ENCODE measurements around the gene TTC3.
"Not testable (repeated sequence)": the region's sequence is repeated elsewhere in the genome, so short reads cannot be mapped to it uniquely, and the experiment has no call there.

Gene TTC3, protein sequence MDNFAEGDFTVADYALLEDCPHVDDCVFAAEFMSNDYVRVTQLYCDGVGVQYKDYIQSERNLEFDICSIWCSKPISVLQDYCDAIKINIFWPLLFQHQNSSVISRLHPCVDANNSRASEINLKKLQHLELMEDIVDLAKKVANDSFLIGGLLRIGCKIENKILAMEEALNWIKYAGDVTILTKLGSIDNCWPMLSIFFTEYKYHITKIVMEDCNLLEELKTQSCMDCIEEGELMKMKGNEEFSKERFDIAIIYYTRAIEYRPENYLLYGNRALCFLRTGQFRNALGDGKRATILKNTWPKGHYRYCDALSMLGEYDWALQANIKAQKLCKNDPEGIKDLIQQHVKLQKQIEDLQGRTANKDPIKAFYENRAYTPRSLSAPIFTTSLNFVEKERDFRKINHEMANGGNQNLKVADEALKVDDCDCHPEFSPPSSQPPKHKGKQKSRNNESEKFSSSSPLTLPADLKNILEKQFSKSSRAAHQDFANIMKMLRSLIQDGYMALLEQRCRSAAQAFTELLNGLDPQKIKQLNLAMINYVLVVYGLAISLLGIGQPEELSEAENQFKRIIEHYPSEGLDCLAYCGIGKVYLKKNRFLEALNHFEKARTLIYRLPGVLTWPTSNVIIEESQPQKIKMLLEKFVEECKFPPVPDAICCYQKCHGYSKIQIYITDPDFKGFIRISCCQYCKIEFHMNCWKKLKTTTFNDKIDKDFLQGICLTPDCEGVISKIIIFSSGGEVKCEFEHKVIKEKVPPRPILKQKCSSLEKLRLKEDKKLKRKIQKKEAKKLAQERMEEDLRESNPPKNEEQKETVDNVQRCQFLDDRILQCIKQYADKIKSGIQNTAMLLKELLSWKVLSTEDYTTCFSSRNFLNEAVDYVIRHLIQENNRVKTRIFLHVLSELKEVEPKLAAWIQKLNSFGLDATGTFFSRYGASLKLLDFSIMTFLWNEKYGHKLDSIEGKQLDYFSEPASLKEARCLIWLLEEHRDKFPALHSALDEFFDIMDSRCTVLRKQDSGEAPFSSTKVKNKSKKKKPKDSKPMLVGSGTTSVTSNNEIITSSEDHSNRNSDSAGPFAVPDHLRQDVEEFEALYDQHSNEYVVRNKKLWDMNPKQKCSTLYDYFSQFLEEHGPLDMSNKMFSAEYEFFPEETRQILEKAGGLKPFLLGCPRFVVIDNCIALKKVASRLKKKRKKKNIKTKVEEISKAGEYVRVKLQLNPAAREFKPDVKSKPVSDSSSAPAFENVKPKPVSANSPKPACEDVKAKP (N-terminal part only)

DNA sequence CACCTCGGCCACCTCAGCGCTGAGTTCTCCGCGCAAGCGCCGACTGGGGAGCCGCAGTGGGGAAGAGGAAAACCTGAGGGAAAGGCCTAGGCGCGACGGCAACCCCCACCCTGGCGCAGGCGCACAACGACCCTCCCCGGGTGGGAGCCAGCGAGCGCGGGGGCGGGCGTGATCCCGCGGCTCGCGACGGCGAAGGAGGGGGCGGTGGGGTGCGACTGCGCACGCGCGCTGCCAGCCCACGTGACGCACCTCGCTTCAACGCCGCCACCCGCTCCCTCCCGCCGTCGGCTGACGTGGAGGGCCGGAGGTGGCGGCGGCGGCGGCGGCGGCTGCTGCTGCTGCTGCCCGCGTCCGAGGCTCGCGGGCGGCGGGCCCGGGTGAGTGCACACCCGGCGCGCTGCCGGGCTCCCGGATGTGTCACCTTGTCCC, at the start of gene TTC3, which contains the start of gene PIGP:
Gene TTC3, plus strand, starts transcription at position 267 of the 429 bp plus-strand sequence. CDS start 14,004 bp downstream, outside the sequence.
Gene PIGP, minus strand, starts transcription at position 84 of the 429 bp plus-strand sequence. CDS start 556 bp downstream, outside the sequence.
- DNase-seq (ENCODE audit: low read depth) = peak; percentile 94

DNA sequence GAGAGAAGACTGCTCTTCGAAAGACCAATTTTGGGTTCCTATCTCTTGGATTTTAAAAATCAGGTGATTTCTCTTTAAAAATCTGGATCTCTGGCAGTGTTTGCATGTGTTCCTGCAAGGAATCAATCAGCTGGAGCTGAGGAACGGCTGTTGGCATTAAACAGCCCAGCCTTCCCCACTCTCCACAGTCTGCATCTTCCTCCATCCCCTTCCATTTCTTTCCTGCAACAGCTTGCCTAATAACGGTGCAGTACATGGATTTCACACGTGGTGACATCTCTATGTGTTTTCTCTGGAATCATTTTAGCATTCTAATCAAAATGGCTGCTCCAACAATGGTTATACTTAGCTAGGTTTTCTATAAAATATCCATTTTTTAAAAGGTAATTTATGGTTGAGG, 46.6 kb upstream of the TTC3 start:
- no peak for DNase-seq (ENCODE audit: low read depth)

DNA sequence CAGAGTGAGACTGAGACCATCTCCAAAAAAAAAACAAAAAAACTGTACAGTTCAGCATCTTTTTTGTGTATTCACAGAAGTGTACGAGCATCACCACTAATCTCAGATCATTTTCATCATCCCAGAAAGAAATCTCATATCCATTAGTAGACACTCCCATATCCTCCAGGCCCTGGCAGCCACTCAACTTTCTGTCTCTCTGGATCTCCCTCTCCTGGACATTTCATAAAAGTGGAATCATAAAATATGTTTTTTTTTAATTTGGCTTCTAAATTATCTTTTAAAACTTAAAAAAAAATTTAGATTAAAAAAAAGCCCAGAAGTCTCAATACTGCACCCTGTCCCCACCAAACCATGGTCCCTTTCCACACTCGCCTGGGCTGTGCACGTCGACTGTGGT, 44.5 kb upstream of the TTC3 start:
- no peak for DNase-seq (ENCODE audit: low read depth)

DNA sequence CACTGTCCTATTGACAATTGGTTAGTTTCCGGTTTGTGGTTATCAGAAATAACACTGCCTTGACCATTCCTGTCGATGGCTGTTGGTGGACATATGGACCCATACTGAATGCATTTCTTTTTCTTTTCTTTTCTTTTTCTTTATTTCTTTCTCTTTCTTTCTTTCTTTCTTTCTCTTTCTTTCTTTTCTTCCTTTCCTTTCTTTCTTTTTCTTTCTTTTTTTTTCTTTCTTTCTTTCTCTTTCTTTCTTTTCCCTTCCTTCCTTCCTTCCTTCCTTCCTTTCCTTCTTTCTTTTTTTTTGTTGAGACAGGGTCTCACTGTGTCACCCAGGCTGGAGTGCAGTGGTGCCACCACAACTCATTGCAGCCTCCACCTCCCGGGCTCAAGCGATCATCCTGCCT, 42.2 kb upstream of the TTC3 start:
- no peak for DNase-seq (ENCODE audit: low read depth)

DNA sequence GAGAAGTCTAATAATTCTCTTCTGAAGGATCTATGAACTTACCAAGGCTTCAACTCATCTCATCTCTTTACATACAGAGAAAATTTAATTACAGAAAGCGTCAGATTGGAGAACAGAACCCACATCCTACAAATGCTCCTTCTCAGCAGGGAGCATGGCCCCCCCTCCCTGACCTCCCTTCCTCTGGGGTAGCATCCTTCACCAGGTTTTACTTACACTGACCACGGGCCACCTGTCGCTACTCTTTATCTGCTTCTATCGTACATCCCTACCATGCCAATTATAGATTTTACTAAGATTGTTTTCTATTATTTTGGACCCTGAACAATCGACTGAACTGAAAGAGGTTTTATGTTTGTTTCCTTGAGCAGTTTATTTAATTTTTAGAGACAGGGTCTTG, 40.8 kb upstream of the TTC3 start:
- DNase-seq (ENCODE audit: low read depth) = no peak

DNA sequence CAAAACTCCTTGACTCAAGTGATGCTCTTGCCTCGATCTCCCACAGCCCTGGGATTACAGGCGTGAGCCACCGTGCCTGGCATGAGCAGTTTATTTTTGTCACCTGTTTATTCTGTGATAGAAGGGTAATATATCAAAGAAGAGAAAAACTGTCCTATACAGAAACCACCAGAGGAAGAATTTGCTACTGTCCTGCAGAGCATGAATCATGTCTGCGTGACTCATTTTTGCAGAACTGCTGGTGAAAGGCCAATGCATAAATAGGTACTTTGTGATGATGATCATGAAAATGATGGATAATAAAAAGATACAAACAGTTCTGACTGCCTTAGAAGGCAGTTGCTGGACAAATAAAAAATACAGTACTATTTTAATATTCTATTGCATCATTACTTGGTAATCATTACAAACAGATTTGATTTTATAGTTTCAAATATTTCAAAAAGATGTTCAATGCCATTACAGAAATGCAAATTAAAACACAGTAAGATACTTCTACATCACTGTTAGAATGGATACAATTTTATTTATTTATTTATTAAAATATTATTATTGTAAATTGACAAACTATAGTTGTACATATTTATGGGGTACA, 40.1 kb upstream of the TTC3 start:
- no peak for DNase-seq (ENCODE audit: low read depth)

DNA sequence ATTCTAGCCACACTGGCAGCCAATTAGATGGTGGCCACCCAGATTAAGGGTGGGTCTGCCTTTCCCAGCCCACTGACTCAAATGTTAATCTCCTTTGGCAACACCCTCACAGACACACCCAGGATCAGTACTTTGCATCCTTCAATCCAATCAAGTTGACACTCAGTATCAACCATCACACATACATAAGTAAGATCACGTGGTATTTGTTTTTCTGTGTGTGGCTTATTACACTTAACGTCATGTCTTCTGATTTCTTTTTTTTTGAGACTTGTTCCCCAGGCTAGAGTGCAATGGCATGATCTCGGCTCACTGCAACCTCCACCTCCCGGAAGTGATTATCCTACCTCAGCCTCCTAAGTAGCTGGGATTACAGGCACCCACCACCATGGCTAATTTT, 38.7 kb upstream of the TTC3 start:
- not testable (repeated sequence) for DNase-seq (ENCODE audit: low read depth)

DNA sequence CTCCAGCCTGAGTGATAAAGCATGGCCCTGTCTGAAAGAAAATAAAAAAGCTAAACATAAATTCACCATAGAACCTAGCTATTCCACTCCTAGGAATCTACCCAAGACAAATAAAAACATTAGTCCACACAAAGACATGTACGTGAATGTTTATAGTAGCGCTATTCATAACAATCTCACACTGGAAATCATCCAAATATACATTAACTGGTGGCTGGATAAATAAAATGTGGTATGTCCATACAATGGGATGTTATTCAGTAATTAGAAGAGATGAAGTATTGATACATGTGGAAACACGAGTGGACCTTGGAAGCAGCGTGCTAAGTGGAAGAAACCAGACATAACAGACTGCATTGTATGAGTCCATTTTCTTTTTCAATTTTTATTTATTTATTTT, 36.9 kb upstream of the TTC3 start:
- no peak for DNase-seq (ENCODE audit: low read depth)

DNA sequence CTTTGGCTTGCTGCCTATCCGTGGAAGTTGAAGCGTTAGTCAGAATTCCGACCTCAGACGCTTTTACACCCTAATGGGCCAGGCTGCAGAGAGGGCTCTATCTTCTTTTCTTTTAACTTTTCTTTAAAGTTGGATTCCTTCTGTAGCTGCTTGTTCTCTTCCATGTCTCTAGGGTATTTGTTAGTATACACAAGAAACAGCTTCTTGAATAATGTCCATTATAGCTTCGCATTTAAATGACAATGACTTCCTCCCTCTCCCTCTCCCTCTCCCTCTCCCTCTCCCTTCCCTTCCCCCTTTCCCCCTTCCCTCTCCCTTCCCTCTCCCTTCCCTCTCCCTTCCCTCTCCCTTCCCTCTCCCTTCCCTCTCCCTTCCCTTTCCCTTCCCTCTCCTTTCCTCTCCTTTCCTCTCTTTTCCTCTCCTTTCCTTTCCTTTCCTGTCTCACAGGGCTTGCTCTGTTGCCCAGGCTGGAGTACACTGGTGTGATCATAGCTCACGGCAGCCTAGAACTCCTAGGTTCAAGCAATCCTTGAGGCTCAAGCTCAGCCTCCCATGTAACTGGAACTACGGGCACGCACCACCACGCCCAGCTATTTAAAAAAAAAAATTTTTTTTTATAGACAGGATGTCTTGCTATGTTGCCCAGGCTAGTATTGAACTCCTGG, 33.5 kb upstream of the TTC3 start:
- no peak for DNase-seq (ENCODE audit: low read depth)

DNA sequence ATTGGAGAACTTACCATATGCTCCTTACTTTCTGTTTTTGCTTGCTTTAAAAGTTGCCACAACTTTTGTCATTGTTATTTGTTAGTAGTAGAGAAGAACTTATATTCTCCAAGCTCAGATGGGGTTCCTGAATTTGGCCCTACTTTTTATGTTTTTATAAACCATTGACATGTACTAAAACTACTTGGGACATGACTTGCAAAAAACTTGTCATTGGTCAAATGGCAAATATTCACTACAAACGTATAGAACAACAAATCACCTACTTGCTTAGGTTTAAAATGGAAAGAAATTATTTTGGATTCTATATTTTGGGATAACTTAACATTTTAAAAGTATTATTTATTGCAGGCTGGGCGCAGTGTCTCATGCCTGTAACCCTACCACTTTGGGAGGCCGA, 32.8 kb upstream of the TTC3 start:
- DNase-seq (ENCODE audit: low read depth) = no peak

DNA sequence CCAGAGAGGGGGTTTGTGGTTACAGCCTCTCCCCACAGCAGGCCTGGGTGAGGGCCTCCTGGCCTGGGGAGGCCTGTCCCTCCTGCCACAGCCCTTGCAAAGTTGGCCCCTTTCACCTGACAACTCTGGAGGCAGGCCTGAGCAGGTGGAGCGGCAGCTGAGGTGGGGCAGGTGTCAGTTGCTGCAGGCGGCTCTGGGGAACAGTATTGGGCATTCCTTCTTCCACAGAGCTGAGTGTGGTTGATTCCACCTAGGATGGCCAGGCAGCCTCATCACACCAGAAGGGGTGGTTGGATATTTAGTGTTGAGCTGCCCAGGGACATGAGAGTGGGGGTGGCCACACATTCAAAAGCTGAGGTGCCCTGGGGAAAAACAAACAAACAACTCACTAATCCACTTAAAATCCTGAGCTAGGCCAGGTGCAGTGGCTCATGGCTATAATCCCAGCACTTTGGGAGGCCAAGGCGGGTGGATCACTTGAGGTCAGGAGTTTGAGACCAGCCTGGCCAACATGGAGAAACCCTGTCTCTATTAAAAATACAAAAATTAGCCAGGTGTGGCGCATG, 31.3 kb upstream of the TTC3 start:
- DNase-seq (ENCODE audit: low read depth) = no peak

DNA sequence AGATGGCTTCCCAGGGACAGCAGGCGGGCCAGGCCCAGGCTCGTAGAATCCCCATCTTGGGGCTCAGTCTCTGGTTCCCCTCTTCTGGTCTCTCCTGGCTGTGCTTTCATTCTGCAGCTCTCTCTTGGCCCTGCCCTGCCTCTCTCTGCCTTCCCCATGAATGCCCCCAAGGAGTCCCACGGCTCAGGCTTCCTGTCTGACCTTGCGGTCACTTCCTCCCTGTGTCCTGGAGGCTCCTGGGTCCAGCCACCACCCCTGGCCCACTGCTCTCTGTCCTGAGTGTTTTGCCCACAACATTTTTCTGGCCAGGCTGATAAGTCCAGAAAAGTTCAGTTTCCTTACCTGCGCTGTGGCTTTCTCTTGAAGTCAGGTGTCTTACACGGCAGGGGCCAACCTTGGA, 29.2 kb upstream of the TTC3 start:
- no peak for DNase-seq (ENCODE audit: low read depth)

DNA sequence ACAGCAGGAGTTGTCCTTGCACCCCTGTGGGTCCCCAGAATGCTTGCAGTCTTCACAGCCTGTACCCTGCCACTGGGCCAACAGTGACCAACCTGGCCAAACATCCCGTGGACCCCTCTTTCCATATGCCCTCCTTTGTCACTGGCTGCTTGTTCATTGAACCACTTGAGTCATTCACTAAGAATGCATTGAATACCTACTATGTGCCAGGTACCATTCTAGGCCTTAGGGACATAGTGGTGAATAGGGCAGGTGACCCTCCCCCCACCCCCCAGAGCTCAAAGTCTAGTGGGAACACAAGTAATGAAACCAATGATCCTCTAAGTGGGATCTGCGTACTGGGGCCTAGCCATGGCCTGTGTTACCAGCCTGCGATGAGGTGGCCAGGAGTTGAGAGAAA, 28.4 kb upstream of the TTC3 start:
- DNase-seq (ENCODE audit: low read depth) = no peak

DNA sequence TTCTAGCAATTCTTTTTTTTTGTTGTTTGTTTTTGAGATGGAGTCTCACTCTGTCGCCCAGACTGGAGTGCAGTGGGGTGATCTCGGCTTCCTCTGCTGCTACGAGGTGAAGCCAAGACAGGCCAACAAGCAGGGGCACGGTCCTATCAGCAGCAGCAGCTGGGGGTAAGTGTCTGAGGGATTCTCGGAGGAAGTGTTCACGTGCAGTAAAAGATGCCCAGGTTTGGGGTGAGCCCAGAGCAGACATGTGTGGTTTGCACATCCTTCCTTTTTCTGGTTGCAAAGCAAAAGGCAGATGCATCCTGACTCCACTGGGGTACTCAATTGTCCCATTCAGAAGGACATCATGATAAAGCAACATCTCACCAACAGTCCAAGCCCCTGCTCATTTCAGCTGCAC, 27.9 kb upstream of the TTC3 start:
- no peak for DNase-seq (ENCODE audit: low read depth)

DNA sequence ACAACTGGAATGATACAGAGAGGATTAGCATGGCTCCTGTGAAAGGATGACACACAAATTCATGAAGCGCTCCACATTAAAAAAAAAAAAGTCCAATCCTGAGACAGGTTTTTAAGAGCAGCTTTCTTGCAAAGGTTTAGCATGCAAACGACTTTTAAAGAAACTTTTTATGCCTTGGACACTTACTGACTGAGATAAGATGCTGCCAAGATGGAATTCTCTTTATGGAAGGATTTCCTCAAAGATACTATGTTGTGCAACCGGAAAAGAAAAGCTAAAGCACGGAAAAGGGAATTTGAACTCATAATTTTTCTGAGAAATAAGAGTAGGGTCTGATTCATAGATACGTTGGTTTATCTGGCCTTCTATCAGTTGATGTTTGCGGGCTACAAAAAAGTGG, 27.5 kb upstream of the TTC3 start:
- no peak for DNase-seq (ENCODE audit: low read depth)

DNA sequence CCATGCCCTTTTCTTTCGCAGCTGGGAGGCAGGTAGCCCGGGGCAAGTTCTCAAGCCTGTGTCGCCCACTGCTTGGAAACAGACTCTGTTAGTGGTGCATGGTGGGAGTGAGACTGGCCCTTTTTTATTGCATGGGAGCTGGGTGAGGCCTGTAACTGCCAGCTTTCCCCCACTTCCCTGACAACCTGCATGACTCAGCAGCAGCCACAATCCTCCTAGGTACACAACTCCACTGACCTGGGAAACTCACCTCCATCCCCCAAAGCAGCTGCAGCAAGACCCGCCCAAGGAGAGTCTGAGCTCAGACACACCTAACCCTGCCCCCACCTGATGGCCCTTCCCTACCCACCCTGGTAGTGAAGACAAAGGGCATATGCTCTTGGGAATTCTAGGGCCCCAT, 26.0 kb upstream of the TTC3 start:
- DNase-seq (ENCODE audit: low read depth) = no peak

DNA sequence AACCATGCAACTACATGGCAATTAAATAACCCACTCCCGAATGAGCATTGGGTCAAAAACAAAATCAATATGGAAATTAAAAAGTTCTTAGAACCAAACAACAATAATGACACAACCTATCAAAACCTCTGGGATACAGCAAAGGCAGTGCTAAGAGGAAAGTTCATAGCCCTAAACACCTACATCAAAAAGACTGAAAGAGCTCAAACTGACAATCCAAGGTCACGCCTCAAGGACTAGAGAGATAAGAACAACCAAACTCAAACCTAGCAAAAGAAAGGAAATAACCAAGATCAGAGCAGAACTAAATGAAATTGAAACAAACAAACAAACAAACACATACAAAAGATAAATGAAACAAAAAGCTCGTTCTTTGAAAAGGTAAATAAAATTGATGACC, 23.3 kb upstream of the TTC3 start:
- not testable (repeated sequence) for DNase-seq (ENCODE audit: low read depth)

DNA sequence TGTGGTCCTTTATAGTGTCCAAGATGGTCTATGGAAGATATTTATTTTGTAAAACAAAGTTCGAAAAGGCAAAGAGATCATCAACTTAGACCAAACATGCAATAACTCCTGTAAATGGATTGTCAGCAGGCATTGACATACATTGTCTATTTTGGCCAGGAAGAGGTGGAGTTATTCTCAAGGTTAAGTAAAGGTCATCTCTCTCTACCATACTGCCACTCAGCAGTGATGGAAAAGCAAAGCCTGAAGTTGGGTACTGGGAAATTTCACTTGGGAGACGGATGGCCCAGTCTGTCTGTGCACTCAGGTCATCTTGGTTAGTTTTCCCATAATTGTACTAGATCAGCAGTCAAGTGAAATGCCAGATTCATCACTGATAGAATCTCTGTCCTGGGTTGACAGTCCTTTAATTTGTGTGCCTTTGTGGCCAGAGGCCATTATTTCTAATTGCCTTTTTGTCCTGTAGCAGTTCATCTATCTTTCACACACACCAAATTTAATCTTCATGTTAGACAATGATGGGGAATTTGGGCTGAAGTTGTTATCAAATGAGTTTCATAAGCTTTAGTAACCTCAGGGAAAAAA, 17.7 kb upstream of the TTC3 start:
- DNase-seq (ENCODE audit: low read depth) = no peak

DNA sequence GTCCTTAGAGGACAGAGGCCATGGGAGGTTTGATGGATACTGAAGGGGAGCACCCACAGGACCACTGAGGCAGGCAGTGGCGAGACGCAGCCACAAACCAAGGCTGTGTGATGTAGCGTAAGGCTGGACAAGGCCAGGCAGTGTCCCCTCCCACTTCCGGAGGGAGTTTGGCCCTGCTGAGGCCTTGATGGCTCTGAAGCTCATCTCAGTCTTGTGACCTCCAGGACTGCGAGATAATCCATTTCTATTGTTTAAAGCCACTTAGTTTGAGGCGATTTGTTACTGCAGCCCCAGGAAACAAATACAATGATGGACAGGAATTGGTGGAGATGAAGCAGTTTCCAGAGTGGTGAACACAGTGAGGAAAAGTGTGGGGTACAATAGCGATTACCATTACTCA, 15.4 kb upstream of the TTC3 start:
- no peak for DNase-seq (ENCODE audit: low read depth)

DNA sequence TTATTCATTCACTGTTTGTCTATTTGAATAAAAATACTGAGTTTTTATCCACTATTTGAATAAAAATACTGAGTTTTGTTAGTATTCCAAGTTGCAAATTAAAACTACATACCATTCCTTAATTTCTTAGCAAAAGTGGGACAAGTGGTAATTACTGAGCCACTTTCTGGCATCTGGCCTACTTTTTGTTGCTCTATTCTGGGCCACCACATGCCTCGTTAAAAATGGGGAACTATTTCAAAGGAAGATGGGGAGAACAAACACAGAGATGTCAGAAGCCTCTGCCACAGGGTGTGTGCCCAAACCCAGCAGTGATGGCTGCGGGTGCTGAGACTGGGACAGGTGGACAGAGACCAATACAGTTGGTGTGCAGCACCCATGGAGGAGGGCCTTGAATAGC, 14.8 kb upstream of the TTC3 start:
- DNase-seq (ENCODE audit: low read depth) = no peak

DNA sequence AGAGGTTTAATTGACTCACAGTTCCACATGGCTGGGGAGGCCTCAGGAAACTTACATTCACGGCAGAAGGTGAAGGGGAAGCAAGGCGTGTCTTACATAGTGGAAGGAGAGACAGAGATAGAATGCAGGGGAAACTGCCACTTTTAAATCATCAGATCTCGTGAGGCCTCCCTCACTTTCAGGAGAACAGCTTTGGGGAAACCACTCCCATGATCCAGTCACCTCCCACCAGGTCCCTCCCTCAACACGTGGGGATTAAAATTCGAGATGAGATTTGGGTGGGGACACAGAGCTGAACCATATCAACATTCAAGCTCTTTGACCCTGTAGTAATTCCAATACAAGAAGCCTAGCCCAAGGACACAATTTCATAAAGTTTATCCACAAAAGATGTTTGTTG, 13.9 kb upstream of the TTC3 start:
- no peak for DNase-seq (ENCODE audit: low read depth)
